Neural progenitor cell (in vitro differentiated cells): ENCODE data around the gene ADORA1.

Source experiments
- EZH2 ChIP-seq: fragments of 200-600 bp; sonication (generic); IDR thresholded peaks from 2 replicates; pipeline ENCODE4 v1.6.1; 2017; ENCODE audit warnings: antibody characterized with exemption, mild to moderate bottlenecking, moderate library complexity
- TF ChIP-seq, protein P1 (sequence below): fragments of 200-600 bp; sonication (generic); IDR thresholded peaks from 2 replicates; pipeline ENCODE4 v1.5.1; 2017; ENCODE audit warnings: antibody characterized with exemption, mild to moderate bottlenecking

DNA sequence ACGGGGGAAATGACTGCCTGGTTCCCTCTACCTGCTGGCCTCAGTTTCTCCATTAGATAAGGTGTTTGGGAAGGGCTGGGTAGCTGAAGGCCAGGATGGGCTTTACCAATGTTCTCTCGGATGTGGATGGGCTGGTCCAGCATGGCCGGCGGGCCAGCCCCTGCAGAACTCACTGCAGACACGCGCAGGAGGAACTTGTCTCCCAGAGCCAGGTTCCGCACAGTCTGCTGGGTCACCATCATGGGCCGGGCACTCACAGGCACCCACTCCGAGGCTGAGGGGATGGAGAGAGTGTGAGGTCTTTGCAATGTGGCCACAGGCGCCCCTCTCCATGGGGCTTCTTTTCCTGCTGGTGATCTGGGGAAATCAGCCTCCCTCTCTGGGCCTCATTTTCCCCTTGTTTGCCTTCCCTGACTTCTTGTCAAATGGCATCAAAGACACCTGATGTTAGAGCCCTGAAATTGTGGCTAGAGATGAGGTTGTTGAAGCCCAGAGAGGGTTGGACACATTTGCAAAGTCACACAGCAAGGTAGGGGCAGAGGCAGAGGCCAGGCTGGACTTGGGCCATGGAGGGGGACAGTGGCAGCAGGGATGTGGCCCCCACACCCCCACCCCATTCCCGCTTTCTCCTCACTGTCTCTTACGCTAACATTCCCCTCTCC lies 46.9 kb downstream of the ADORA1 start:
- TF ChIP-seq, protein P1, sequence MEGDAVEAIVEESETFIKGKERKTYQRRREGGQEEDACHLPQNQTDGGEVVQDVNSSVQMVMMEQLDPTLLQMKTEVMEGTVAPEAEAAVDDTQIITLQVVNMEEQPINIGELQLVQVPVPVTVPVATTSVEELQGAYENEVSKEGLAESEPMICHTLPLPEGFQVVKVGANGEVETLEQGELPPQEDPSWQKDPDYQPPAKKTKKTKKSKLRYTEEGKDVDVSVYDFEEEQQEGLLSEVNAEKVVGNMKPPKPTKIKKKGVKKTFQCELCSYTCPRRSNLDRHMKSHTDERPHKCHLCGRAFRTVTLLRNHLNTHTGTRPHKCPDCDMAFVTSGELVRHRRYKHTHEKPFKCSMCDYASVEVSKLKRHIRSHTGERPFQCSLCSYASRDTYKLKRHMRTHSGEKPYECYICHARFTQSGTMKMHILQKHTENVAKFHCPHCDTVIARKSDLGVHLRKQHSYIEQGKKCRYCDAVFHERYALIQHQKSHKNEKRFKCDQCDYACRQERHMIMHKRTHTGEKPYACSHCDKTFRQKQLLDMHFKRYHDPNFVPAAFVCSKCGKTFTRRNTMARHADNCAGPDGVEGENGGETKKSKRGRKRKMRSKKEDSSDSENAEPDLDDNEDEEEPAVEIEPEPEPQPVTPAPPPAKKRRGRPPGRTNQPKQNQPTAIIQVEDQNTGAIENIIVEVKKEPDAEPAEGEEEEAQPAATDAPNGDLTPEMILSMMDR: no peak
- TF ChIP-seq EZH2: no peak
